Activated T-cell treated with anti-CD3 and anti-CD28 coated beads for 24 hours (primary cell): ENCODE measurements around the gene SAMD15.
"Not testable (repeated sequence)": the region's sequence is repeated elsewhere in the genome, so short reads cannot be mapped to it uniquely, and the experiment has no call there.

Experiments
- DNase-seq: peaks from one replicate; pipeline ENCODE4 v3.0.0-alpha.2; 2020; ENCODE audit warnings: low read depth

SAMD15 gene

DNA sequence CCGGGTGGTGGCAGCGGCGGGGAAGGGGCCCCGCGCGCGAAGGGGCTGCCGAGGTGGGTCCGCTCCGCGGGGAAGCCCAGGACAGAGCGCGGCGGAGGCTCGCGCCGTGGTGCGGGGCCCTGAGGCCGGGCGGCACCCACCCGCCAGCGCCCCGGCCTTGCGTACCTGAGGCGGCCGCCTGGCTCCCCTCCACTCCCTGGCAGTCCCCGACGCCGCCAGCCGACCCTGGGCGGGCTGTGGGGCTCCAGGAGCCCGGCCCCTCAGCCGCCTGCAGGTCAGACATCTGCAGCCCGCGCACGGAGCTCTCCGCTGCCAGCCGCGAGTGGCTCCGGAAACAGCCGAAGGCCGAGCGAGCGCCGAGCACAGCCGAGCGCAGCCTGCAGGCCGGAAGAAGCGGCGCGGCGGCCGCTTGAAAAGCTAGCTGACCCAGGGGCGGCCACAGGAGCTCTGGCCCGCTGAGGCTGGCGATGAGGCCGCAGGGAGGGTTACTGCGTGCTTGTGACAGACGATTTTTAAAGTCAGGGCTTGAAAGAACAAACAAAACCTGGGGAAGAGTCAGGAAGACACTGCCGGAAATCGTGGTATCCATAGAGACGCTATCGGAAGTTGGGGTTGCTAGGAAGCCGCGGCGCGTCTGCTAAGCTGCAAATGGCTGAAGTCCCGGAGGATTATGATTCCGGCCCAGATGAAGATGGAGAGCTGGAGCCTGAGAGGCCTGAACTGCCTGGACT is at the start of gene SAMD15, which contains the start of gene TMED8:
SAMD15 (plus strand) TSS at position 609 of the 731 bp plus-strand sequence; CDS start at position 649, 40 bp downstream.
TMED8 (minus strand) TSS at position 324 of the 731 bp plus-strand sequence; CDS start at position 283, 41 bp downstream.
- DNase-seq, result peak; percentile 78

- no peak for DNase-seq
Observed at GRCh38 chr14:77329872-77330271, 47.3 kb upstream of the SAMD15 start.

DNA sequence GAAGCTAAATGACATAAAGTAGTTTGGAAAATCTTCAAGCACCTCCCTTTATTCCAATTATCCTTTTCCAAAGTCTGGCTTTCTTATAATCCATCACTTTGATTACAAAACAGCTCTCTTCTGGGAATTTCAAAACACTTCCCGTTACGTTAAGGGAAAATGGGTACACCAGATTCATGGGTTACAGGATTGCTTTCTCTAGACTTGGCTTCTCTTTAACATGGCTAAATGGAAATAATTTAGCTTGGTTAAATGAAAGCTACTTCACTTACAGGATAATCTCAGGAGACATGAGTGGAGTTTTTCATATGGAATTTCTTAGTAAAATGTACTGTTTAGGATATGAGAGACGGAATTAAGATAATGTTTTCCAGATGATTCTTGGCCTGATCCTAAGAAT is 41.6 kb upstream of the SAMD15 start:
- no peak for DNase-seq

DNA sequence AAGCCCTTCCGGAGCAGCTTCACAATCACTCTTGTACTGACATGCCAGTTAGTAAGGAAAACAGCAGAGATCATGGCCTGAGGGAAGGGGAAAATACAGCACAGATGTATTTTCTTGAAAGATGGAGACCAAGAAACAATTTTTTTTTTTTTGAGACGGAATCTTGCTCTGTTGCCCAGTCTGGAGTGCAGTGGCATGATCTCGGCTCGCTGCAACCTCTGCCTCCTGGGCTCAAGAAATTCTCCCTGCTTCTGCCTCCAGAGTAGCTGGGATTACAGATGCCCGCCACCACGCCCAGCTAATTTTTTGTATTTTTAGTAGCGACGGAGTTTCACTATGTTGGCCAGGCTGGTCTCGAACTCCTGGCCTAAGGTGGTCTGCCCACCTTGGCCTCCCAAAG is 39.9 kb upstream of the SAMD15 start:
- DNase-seq, result not testable (repeated sequence)

DNA sequence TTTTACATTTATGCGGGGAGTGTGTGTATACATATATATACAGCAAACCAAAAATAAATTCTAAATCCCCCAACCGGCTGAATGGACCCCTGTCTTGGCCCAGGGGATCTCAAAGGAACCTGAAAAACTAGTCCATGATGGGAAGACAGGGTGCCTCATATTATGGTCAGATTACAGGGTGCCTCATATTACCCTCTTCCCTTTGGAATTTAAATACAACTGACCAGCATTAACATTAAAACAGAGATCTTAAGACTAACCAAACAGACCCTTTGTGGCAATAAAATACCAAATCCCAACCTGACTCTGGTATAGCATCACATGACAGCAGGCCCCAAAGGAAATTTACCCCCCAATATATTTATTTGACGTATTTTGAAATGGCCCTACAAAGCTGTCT is 39.3 kb upstream of the SAMD15 start:
- DNase-seq, result no peak

- DNase-seq, result no peak
Observed at GRCh38 chr14:77338302-77338701, 38.9 kb upstream of the SAMD15 start.

GRCh38 chr14:77339407-77339806 is 37.8 kb upstream of the SAMD15 start:
- no peak for DNase-seq

DNA sequence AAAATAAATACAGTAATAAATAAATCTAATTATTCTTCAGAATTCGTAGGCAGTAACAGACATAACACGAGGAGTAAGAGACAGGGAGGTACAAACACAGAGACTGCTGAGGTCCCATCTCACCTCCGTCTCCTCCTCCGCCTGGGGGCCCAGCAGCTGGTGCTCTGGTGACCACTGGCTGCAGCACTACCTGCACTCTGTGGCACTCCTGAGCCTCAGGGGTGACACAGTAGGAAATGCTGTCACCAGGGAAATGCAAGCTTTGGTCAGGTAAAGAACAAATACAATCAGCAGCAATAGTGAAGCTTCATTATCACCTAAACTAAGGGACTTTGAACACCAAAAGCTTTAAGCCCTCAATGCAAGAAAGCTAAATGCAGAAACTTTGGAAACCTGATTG is 36.8 kb upstream of the SAMD15 start:
- no peak for DNase-seq

- no peak for DNase-seq
Observed at GRCh38 chr14:77342726-77343397, 34.3 kb upstream of the SAMD15 start.

GRCh38 chr14:77343662-77344061 is 33.5 kb upstream of the SAMD15 start:
- no peak for DNase-seq

GRCh38 chr14:77344377-77344996 is 32.7 kb upstream of the SAMD15 start:
- DNase-seq, result no peak

GRCh38 chr14:77346495-77346894 is 30.7 kb upstream of the SAMD15 start:
- no peak for DNase-seq

DNA sequence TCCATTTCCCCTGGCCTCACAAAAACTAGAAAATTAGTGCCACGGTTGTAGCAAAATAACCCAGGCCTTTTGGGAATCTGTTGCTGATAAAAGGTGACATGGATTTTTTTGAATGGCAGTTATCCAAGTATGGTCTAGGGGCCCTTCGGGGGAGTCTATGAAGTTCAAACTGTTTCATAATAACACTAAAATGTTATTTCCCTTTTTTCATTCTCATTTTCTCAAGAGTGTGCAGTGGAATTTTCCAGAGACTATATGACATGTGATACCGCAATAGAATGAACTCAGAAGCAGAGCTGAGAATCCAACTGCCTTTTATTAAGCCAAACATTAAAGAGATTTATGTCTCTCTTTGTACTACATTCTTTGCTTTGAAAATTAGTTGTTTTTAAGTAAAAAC is 29.4 kb upstream of the SAMD15 start:
- no peak for DNase-seq

DNA sequence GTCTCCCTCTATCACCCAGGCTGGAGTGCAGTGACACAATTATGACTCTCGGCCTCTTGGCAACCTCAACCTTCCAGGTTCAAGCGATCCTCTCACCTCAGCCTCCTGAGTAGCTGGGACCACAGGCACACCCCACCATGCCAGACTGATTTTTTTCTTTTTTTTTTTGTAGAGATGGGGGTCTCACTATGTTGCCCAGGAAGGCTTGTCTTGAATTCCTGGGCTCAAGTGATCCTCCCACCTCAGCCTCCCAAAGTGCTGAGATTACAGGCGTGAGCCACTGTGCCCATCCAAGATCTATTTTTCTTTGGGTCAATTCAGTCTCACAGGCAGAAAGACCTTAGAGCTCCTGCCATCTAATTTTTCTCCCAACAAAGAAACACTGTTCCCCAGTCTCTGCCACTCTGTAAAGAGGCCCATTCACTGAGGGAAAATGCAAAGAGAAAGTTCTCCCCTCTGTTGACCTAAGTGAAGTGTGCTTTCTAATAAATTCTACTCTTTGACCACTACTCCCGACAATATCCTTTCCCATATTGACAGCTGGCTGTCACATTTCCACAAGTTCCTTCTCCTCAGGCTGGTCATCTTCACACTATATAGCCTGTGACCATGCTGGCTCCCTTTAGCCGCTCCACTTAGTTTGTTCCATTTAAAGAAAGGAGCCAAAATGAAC is 23.6 kb upstream of the SAMD15 start:
- DNase-seq, result no peak

DNA sequence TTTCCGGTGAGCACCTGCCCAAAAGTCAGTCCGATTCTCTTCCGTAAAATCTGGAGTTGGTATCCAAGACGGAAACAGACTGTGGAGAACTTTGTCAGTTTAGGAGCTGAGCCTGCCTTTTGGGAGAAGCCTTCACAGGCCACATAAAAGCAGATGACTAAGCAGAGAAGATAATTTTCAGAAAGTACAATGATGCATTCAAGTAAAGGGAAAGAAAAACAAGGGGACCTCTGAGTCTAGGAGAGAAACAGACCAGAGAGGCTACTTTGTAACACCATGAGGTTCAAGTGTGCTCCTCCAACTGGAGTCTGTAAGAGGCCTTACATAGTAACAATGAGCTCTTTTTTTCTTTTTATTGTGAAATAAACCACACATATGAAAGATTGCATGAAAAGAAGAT is 21.4 kb upstream of the SAMD15 start:
- no peak for DNase-seq

DNA sequence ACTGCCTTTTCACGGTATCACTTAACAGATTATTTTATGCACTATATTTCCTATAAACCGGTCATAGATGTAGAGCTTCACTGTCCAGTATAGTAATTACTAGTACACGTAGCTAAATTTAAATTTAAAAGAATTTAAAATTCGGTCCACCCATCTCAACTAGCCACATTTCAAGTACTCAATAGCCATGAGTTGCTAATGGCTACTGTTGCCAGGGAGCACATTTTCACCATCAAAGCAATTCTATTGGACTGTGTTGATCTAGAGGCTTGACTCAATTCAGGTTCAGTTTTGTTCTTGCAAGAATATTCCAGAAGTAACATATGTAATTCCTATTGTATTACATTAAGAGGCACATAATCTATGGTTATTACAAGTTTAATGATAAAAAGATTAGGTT is 20.3 kb upstream of the SAMD15 start:
- DNase-seq, result no peak

DNA sequence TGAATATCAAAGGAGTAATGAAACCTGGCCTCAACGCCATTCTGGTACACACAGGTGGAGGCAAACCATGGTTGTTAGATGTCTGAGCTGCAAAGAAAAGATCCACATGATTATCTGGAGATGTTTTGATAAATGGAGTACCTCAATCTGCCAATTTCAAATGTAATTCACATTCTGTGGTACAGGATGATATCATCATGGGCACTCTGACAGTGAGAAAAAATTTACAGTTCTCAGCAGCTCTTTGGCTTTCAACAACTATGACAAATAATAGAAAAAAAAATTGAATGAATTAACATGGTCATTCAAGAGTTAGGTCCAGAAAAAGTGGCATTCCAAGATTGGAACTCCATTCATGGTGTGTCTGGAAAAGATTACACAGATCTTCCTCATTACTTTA is 17.6 kb upstream of the SAMD15 start:
- no peak for DNase-seq

DNA sequence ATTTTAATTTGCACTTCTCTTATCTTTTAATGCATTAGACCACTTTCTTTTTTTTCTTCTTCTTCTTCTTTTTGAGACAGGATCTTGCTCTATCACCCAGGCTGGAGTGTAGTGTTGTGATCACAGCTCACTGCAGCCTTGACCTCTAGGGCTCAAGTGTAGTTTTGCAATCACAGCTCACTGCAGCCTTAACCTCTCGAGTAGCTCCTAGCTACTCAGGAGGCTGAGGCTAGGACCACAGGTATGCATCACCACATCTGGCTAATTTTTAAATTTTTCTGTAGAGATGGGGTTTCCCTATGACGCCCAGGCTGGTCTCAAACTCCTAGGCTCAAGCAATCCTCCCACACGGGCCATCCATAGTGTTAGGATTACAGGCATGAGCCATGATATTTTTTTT is 13.0 kb upstream of the SAMD15 start:
- DNase-seq, result no peak

GRCh38 chr14:77369285-77369684 is 7.9 kb upstream of the SAMD15 start:
- DNase-seq, result no peak

GRCh38 chr14:77372304-77372841 is 4.8 kb upstream of the SAMD15 start:
- DNase-seq, result no peak

DNA sequence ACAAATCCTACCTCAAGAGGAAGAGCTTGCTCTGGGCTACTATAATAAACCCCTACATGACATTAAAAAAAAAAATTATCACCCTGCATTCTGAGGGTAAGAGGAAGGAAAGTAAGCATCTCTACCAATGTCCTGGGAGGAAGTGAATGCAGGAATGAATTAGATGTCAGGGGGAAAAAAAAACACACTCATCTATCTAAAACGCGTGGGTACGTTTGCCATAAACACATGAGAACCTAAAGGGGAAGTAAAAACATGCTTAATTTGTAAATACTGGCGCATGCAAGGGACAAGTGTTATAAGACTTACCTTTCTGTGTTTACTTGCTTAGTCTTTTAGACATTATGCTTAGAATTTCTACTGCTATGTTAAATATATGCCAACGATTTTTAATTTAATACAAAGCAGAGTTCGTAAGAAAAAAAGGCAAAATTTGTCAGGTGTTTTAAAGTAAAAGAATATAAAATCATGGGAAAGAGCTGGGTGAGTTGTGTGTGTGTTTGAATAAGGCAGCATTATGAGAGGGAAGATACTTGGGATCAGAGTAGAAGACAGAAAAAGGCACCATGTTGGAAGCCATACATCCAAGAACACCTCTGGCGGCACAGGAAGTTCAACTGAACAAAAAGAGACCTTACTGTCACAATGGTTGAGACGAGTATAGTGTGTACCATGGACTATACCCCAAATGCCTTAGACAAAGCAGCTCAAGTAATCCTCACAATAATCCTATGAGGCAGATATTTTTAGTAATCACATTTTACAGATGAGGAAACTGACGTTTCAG is 1.8 kb upstream of the SAMD15 start:
- no peak for DNase-seq
